Activated CD4-positive, CD25-positive, alpha-beta regulatory T cell treated with anti-CD3 and anti-CD28 coated beads, Interleukin-2, amount 50 U/mL, for 24 hours (primary cell): ENCODE measurements around the gene NR2C2AP.
A peak's percentile ranks its signal among the peaks of the same experiment; 100 is the strongest.
"Not testable (repeated sequence)": the region's sequence is repeated elsewhere in the genome, so short reads cannot be mapped to it uniquely, and the experiment has no call there.

ENCODE experiments used
- ATAC-seq, 2 donors: fragments of 150-1000 bp; cut with Tn5 transposase; one replicate each; pipeline ENCODE4 v1.10.0; 2021; ENCODE audit warnings: mild to moderate bottlenecking in 1 of 2, moderate library complexity in 1 of 2

The NR2C2AP gene, protein sequence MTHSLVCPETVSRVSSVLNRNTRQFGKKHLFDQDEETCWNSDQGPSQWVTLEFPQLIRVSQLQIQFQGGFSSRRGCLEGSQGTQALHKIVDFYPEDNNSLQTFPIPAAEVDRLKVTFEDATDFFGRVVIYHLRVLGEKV

DNA sequence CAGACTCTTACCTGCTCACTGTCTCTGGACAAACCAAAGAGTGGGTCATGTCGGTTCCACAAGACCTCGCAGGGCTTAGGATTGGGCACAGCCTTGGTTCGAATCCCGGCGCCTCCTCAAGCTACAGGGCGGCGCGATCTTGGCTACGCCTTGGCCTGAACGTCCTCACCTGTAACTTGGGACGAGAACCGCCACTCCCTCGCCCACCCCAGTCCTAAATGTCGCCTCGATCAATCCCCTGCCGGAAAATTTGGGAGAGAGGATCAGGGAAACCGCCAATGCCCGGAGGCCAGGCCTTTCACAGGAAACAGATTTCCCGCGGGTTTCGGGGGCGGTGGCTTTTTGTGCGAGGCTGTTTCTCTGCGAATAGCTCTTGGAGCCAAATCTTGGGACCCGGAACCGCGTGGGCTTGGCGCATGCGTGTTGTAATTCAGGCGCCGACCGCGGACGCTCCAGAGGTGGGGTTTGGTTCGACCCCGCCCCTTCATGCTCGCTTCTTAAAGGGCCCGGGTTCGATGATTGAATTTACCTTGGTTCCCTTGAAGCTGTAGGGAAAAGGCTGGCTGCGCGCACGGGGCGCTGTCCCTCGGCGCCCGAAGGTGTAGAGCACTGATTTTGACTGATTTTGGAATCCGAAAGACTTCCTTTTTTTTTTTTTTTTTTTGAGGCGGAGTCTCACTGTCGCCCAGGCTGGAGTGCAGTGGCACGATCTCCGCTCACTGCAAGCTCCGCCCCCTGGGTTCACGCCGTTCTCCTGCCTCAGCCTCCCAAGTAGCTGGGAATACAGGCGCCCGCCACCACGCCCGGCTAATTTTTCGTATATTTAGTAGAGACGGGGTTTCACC is at the start of gene NR2C2AP:
TSS of gene NR2C2AP (minus strand) at position 403 of the 845 bp plus-strand sequence. CDS start at position 49, 354 bp downstream.
- ATAC-seq = peak; percentile 89 to 91

- no peak for ATAC-seq
Observed at GRCh38 chr19:19250196-19250801, 47.1 kb upstream of the NR2C2AP start.

DNA sequence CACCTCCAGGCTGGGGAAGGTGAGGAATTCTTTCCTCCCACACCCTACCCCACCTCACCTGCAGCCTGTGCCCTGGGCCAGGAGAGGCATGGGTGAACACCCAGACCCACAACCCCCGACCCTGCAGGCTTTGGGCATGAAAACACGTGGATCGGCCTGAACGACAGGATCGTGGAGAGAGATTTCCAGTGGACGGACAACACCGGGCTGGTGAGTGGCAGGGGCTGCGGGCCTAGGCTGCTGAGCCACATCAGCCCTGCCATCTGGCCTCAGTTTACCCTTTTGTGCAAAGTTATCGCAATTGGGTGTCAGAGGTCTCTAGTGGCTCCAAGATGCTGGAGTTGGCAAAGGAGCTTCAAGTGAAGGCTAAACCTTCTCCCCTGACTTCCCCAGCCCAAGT is 37.3 kb upstream of the NR2C2AP start:
- ATAC-seq = no peak

DNA sequence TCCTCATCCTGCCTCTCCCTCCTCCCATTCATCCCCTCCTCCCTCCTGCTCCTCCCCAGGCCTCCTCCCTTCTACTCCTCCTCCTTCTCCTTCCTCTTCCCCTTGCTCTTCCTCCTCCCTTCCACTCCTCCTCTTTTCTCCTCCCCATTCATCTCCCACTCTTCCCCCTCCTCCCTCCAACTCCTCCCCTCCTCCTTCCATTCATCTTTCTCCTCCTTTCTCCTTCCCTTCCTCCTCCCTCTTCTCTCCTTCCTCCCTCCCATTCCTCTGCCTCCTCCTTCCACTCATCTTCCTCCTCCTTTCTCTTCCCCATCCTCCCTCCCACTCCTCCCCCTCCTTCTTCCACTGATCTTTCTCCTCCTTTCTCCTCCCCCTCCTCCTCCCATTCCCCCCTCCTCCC is 36.5 kb upstream of the NR2C2AP start:
- no peak for ATAC-seq

GRCh38 chr19:19238126-19238894 is 35.1 kb upstream of the NR2C2AP start:
- no peak for ATAC-seq

DNA sequence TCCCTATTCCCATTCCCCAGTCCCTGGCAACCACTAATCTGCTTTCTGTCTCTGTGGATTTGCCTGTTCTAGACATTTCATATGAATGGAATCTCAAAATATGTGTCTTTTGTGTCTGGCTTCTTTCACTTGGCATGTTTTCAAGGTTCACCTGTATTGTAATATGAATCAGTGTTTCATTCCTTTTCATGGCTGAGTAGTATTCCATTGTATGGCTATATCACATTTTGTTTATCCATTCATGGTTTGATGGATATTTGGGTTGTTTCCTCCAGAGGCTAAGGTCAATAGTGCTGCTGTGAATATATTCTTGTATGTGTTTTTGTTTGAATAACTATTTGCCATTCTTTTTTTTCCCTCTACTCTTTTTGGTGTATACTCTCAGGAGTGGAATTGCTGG is 33.0 kb upstream of the NR2C2AP start:
- ATAC-seq = no peak

- ATAC-seq = no peak
Observed at GRCh38 chr19:19234220-19234816, 31.1 kb upstream of the NR2C2AP start.

GRCh38 chr19:19232261-19232721 is 29.1 kb upstream of the NR2C2AP start:
- ATAC-seq = no peak

DNA sequence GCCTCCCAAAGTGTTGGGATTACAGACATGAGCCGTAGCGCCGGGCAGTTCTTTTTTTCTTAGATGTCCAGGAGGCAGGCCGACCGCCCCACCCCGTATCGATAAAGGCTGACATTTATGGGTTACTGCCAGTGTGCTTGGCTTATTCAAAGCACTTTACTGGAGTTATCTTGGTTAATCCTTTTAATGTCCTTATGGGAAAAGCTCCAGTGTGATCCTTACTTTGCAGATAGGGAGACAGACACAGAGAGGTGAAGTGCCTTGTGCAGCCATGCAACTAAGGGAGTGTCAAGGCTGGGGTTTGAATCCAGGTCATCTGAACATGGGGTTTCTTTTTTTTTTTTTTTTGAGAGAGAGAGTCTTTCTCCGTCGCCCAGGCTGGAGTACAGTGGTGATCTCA is 27.8 kb upstream of the NR2C2AP start:
- no peak for ATAC-seq

DNA sequence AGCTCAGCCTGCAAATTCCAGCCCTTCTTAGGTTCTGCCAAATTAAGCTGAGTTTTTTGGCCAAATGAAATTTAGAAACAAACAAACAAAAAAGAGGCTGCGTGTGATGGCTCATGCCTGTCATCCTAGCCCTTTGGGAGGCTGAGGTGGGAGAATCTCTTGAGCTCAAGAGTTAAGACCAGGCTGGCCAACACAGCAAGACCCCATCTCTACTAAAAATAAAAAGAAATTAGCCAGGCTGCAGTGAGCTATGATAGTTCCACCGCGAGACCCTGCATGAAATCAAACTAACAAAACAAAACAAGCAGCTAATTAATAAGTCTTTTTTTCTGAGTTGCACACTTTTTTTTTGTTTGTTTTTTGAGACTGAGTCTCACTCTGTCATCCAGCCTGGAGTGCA is 26.5 kb upstream of the NR2C2AP start:
- no peak for ATAC-seq

GRCh38 chr19:19227217-19227616 is 24.0 kb upstream of the NR2C2AP start:
- no peak for ATAC-seq

GRCh38 chr19:19226663-19227062 is 23.4 kb upstream of the NR2C2AP start:
- no peak for ATAC-seq

- no peak for ATAC-seq
Observed at GRCh38 chr19:19226204-19226603, 23.0 kb upstream of the NR2C2AP start.

- ATAC-seq = peak; percentile 86 to 89
Observed at GRCh38 chr19:19224852-19225494, 21.8 kb upstream of the NR2C2AP start.

DNA sequence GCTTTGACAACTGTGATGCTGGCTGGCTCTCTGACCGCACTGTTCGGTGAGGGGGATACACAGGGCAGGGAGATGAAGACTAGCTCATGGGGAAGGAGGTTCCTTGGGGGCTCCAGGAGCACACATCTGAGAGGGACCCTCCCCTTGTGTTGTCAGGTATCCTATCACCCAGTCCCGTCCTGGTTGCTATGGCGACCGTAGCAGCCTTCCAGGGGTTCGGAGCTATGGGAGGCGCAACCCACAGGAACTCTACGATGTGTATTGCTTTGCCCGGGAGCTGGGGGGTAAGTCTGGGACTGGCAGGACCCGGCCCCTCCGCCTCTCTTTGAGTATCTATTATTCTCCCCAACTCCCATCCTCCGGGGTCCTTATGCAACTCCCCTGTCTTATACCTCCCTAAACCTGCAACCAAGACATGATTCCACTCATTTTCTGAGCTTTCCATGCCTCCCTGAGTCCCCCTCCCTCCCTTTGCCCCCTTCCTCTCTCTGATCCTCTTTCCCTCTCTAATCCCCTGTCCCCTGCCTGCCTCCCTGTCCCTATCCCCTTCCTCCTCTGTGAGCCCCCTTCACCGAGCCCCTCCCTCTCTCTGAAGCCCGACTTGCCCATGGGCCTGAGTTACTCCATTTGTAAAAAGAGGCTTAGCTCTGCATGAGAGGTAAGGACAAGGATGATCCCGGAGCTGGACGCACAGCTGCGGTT is 21.1 kb upstream of the NR2C2AP start:
- no peak for ATAC-seq

DNA sequence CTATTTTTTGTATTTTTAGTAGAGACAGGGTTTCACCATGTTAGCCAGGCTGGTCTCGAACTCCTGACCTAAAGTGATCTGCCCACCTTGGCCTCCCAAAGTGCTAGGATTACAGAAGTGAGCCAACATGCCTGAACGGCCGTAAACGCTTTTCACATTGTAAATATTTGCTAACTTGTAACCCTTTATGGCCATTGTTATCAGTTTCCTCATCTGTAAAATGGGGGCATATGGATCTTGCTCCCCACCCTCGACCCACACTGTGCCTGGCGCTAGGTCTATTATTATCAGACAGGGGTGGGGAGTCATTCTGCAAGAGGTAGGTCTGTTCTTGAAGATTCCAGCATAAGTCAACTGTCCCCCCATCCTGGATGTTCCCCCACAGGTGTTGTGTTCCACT is 20.4 kb upstream of the NR2C2AP start:
- no peak for ATAC-seq

GRCh38 chr19:19223060-19223459 is 19.8 kb upstream of the NR2C2AP start:
- no peak for ATAC-seq

GRCh38 chr19:19221000-19221399 is 17.8 kb upstream of the NR2C2AP start:
- not testable (repeated sequence) for ATAC-seq

GRCh38 chr19:19218911-19219310 is 15.7 kb upstream of the NR2C2AP start:
- ATAC-seq = no peak

DNA sequence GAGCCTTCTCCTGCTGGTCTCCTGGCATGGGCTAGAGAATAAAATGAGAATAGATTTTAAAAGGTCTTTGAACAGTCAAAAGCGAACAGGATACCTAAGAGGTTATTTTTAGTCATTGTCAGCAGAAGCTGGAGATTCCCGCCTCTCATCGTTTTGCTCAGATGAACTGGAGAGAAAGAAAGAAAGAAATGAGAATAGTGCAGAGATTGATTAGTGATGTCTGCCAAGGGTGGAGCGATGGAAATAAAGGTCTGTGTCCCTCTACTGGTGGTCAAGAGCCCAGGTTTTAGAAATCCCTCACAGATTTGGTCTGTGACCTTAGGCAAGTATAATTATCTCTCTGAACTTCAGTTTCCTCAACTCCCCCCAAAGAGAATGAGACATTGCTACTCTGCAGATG is 13.9 kb upstream of the NR2C2AP start:
- no peak for ATAC-seq

DNA sequence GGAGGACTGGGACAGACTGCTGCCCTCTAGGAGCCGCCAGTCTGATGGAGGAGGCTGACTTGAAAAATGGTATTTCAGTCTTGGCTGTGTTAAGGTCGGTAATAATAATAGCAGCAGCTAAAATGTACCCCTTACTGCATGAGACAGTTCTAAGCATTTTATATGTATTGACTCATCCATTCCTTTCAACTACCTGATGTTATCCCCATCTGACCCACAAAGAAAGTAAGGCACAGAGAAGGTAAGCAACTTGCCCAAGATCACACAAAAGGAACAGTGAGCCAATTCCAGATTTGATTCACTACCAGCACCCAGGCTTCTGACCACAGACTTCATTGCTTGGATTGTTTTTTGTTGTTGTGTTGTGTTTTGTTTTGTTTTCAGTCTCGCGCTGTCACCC is 12.6 kb upstream of the NR2C2AP start:
- ATAC-seq = no peak

DNA sequence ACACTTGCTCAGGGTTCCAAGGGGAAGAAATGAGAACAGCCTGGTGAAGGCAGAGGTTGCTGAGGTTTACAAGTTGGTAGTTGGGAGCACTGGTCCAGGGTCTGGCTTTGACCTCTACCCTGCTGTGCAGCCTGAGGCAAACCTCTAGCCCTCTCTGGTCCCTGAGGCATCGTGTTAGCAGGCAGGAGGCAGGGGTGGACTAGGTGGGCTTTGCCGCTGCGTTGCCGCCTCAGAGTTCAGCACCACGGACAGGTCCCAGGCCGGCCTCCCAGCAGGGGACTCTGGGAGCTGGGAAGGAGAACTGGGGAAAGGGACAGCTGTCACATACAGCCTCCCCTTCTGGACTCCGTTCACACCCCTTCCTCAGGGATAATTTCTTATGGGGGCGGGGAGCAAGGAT is 11.7 kb upstream of the NR2C2AP start:
- no peak for ATAC-seq
